Measurements from ENCODE around the gene DLEC1. TPM values are rescaled to one million over a fixed set of nuclear protein-coding genes. Genes with fewer than 3 reads are reported as not detected.

DLEC1 gene
- total and polyA plus RNA-seq, 2 of the 4 experiments (the other 2 are of a cell fraction) = 0.03 TPM; not detected in 1

DNA sequence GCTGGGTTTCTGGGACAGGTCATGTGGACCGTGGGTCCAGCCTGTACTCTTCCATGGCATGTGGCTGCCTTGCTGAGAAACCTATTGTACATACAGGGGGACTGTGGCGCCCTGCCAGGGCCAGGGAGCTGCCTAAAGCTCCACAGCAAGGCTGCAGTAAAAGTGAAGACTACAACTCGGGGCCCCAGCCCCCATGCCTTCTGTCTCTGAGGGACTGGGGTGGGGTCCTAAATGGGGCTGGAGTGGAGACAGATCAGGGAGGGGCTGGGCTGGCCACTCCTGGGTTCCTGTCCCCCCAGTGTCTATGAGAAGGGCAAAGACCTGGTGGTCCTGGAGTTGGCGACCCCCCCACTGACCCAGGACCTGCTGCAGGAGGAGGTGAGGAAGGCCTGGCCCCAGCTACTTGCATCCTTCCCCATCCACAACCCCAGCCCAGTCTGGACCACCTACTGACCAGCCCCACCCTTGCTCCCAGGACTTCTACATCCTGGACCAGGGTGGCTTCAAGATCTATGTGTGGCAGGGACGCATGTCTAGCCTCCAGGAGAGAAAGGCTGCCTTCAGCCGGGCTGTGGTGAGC lies 41.1 kb upstream of the DLEC1 start:
- Histone ChIP-seq H3K36me3 (ENCODE audit: control insufficient read depth, insufficient read depth, low read length) (peaks cover 10% of the 10 kb centered on the region), H3K14ac (replicated peaks; ENCODE audit: low read depth, low read length) (no peak overlapping the region), H3K4ac (ENCODE audit: low read depth, low read length) (peak overlapping the region; percentile 97), H3K4me1 (ENCODE audit: control insufficient read depth, insufficient read depth, low read length) (peaks cover 12% of the 10 kb centered on the region), H2BK5ac (ENCODE audit: low read depth, low read length, poor library complexity, severe bottlenecking) (no peak overlapping the region), H2AK5ac (ENCODE audit: low read depth, low read length) (peak overlapping the region; percentile 68), H4K91ac (ENCODE audit: insufficient read depth, low read depth, low read length) (no peak overlapping the region), H3K23ac (ENCODE audit: low read depth, low read length) (no peak overlapping the region), H3K9ac (ENCODE audit: low read depth, low read length) (no peak overlapping the region), H2BK120ac (ENCODE audit: low read depth, low read length) (no peak overlapping the region; the same call in 1 of the 2 replicates), H3K18ac (ENCODE audit: low read depth, low read length) (no peak overlapping the region), H2BK20ac (ENCODE audit: low read depth, low read length) (no peak overlapping the region), H3K27ac (ENCODE audit: insufficient read depth, low read length) (no peak overlapping the region), H3K4me2 (ENCODE audit: low read depth, low read length) (no peak overlapping the region), H2AFZ (replicated peaks; ENCODE audit: low read length, poor library complexity) (no peak overlapping the region), H4K8ac (ENCODE audit: low read depth in 2 of 2, low read length in 2 of 2) (peak overlapping the region in 1 of 2 experiments; percentile 99; a peak in 2 of 4 replicates), H3K4me3 (ENCODE audit: insufficient read depth, low read depth, low read length) (no peak overlapping the region), H4K5ac (ENCODE audit: low read depth, low read length) (no peak overlapping the region), H3K27me3 (ENCODE audit: control insufficient read depth, insufficient read depth, low read length) (no peaks in the 10 kb centered on the region), H4K20me1 (ENCODE audit: insufficient read depth, low read length) (no peaks in the 10 kb centered on the region), H3K56ac (ENCODE audit: extremely low read depth, insufficient read depth, low read length) (no peak overlapping the region), H3K79me1 (ENCODE audit: low read depth in 1 of 2, low read length in 2 of 2) (peaks cover 3 to 19% of the 10 kb centered on the region in 2 experiments; a peak in 2 of 4 replicates), H2AK9ac (replicated peaks; ENCODE audit: low read depth, low read length, poor library complexity) (peak overlapping the region; percentile 97), H3K9me3 (ENCODE audit: control insufficient read depth, insufficient read depth, low read length) (no peaks in the 10 kb centered on the region), H2BK15ac (ENCODE audit: low read depth, low read length) (no peak overlapping the region), H3K9me1 (ENCODE audit: insufficient read depth, low read length) (peaks cover 15% of the 10 kb centered on the region)
- TF ChIP-seq RAD21 (IDR thresholded peaks at IDR 0.05; ENCODE audit: low read length) (no peak), POLR2A (IDR thresholded peaks at IDR 0.05; ENCODE audit: low read depth, low read length) (no peak), MXI1 (IDR thresholded peaks at IDR 0.05; ENCODE audit: borderline replicate concordance, low read depth, low read length) (no peak), FOS (IDR thresholded peaks at IDR 0.05; ENCODE audit: low read depth, low read length) (no peak), SMC3 (IDR thresholded peaks at IDR 0.05; ENCODE audit: low read depth, low read length) (no peak)
- no TSS peak for BruUV-seq (replicated peaks)
- DNase-seq (no peak), ATAC-seq (ENCODE audit: low read depth) (no peak)
- in situ Hi-C loops (cut with MboI; ENCODE audit: low sequenced_read_pairs) (no loop called here), intact Hi-C loops (cut with micrococcal nuclease) (no loop called here), dilution Hi-C loops (cut with HindIII; ENCODE audit: low sequenced_read_pairs, unreplicated experiment) (no loop called here)
- CTCF ChIA-PET = interaction anchor here (0.9 to 1.7 kb wide), 5 partner anchors 23 to 145 kb away, joined by 3 to 16 read pairs (median 5); no protein-coding TSS in a partner anchor
- WGBS, 2 experiments (ENCODE audit: extremely low coverage in 2 of 2, insufficient read length in 1 of 2) = 67% methylated on average over 1 of the region's 6 CpGs; no CpG with 5 or more reads in 1 of the 2 experiments
- POLR2A ChIA-PET (ENCODE audit: unreplicated experiment) = no interaction called here
